IPS-18c (cell line): ENCODE data around the gene TMEM107.

Source experiments
- H3K4me3 ChIP-seq: 2 replicates; pipeline ENCODE4 v1.7.0; 2013; ENCODE audit warnings: low read depth, mild to moderate bottlenecking, low read length, moderate library complexity; ENCODE audit not compliant: insufficient read depth
- H3K9me3 ChIP-seq: one replicate; pipeline ENCODE4 v1.6.1; 2013; ENCODE audit warnings: mild to moderate bottlenecking, low read length, moderate library complexity; ENCODE audit not compliant: control insufficient read depth, insufficient read depth

Gene TMEM107

DNA sequence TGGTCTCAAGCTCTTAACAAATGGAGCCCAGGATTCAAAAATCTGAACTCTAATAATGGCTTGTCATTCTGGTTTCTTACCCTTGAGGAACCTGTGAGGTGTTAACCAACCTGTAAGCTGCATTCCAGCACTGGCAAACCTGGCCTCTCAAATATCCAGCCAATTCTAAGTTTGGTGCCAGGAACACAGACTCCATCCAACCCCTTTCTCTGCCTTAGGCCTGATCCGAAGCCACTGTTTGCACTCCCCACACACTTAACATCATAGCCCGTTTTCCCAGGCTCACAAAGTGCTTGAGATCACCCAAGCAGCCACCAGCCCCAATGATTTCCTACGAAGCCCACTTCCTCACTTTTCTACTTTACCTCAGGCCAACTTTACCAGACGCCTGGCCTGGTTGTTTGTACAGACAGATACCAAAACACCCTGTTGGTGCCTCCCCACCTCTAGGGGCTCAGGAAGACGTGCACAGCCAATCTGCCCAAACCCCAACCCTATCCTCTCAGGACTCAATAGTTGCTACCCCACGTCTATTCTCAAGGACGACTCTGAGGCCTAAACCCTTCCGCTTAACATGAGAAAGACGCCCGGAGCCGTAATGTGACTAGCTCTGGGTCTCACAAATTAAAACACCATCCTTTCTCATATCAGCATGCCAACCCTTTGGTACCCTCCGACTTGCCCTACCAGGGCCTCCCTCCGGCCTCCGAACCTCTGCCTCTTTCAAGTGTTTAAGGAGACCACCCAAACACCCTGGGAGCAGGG lies 20.8 kb downstream of the TMEM107 start:
- no peaks in the 10 kb centered on the region for H3K9me3 ChIP-seq
- H3K4me3 ChIP-seq, result peak overlapping the region; percentile 84

DNA sequence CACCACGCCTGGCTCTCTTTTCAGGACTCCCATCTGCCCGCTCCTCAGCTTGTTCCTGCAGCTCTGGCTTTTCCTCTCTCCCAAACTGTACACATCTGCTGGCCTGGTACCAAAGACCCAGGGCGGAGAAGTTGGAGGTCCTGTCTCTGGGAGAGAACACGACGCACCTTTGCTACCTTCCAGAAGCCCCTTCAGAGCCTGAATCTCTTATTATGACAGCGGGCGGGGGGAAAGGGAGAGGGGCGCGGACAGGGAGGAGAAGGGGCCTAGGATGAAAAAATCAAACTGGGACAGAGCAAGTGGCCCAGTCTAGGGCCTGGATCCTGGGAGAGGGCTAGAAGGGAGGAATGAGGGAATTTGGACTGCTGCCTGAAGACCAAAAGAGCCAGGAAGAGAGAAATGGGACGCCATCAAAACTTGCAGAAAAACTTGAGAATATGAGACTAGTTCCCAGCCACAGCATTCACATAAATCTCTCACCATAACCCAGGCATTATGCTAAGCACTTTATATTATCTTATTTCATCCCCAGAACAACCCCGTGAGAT lies 21.5 kb downstream of the TMEM107 start:
- Histone ChIP-seq H3K9me3 (peaks cover 2% of the 10 kb centered on the region), H3K4me3 (peak overlapping the region; percentile 61)

DNA sequence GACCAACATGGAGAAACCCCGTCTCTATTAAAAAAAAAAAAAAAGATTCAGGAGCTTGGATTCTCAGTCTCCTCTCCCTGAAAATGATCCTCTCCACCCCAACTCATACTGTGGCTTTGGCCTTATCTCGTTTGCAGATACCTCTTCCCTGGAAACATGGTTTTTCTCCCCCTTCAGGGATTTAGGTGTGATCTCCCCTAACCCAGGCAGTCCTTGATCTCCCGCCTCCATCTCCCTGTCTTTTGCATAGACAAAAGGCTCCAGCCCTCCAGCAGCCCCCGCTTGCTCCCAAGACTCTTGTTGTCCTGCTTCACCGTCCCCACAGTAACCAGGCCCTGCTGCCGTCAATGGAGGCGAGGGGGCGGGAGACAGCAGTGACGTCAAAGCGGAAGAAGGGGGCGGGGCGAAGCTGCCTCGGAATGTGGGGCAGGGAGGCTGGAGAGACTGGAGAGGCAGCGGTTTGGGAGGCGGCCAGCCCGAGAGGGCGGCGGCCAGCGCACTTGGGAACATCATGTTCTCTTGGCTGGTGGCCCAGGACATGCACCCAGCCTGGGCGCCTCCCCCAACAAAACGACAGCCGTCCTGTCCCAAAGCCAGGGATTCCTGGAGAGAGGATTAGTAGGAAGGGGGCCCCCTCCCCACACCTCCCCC lies 22.1 kb downstream of the TMEM107 start:
- Histone ChIP-seq H3K9me3 (peaks cover 2% of the 10 kb centered on the region), H3K4me3 (peak overlapping the region; percentile 61)

DNA sequence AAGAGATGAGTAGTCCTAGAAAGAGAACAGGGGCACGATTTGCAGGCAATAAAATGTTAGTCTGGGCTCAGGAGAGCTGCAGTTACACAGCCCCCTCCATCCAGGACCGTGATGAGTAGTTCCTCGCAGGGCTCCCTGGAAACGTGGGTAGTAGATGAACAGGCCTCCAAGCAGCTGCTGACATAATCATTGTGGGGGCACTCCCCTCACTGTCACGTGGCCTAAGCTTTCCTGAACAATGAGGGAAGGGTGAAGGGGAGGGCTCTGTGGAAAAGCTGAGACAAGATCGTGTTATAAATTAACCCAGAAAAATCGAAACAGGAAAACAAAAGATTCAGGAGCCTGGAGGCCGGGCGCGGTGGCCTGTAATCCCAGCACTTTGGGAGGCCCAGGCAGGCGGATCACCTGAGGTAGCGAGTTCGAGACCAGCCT lies 22.6 kb downstream of the TMEM107 start:
- H3K4me3 ChIP-seq, result no peak overlapping the region
- peaks cover 2% of the 10 kb centered on the region for H3K9me3 ChIP-seq

DNA sequence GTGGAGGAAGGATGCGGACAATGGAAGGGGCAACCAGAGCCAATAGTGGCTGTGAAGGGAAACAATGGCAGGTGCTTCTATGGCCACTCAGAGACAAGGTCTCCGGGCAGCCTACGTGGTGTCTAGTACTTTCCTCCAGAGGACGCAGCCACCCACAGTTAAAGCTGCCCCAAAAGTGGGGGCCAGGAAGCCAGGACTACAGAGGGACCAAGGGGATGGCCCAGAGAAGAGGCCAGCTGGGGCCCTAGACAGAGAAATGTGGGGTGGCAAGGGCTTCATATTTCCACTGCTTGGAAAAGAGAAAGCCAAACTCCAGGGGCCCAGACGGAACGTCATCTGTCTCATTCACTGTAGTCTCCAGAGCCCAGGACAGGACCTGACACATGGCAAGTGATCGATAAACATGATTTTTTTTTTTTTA lies 23.1 kb downstream of the TMEM107 start:
- H3K4me3 ChIP-seq, result no peak overlapping the region
- peaks cover 4% of the 10 kb centered on the region for H3K9me3 ChIP-seq

DNA sequence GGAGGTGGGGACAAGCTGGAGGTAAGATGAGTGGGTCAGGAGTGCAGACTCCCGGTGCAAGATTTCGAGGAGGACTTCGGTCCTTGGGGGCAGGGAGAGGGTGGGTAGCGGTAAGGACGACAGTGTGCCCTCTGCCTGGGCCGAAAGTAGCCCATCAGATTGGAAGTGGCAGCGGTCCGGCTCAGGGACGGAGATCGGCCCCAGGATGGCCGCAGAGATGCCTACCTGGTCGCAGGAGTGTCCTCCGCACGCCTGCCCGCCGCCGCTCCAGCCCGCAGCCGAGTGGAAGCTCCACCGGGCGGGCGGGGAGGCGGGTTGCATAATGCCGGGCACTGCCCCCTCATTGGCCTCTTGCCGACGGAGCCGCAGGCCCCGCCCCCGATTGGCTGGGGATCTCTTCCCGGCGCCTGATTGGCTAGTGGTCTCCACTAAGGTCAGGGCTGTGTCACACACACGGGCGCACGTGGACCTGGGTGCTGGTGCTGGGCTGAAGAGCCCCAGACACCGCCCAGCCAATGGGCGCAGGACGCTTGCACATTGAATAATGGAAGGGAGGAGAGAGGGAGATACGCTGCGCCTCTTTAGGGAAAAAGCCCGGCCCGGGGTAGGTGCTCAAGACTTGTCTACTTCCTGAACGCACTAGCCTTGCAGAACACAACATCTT lies 23.9 kb downstream of the TMEM107 start, which contains the start of gene PER1:
Gene PER1, minus strand, starts transcription at position 293 of the 664 bp plus-strand sequence. CDS start 1,698 bp downstream, outside the sequence.
- Histone ChIP-seq H3K4me3 (peak within 1 kb of the TSS; percentile 85), H3K9me3 (peaks cover 4% of the 10 kb centered on the region)

DNA sequence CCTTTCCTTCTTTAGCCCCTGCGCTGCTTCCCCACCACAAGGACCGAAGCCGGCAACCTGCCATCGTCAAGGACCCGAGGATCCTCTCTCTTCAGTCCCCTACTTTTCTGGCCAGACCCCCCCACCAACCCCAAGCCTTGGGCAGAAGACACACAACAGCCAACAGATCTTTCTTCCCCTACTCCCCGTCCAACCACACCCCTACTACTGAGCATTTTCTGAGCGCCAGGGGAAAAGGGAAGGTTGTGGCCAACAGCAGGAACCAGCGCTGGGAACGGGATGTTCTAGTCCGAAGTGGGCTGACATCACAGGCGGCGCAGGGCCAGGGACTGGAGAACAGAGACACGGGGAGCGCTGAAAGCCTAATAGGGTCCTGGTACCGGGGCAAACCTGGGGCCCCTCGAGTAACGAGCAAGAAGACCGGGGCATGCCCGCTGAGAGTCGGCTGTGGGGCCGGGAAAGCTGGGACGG lies 24.5 kb downstream of the TMEM107 start:
- peak overlapping the region; percentile 85 for H3K4me3 ChIP-seq
- H3K9me3 ChIP-seq, result peaks cover 4% of the 10 kb centered on the region

DNA sequence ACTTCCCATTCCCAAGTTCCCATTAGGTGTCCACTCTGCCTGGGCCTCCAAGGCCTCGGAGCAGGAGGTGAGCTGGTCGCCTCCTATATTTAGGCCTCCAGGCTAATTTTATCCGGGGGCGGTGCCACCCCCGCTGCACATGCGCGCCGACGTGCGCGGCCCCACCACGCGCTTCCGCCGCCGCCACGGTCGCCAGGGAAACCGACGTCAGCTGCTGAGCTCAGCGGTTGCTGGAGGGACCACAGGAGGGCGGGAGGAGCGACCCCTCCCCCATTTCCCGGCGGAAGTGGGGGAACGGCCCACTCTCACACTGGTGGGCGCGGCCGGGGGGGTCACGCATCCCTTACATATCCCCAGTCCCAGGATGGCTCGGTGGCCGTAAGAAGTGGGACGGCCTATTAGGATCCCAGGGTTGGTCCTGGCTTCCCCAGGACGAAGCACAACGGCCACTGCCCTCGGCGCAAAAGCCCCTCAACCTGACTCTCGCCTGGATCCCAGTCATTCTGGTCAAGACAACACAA lies 25.0 kb downstream of the TMEM107 start:
- peaks cover 4% of the 10 kb centered on the region for H3K9me3 ChIP-seq
- peak overlapping the region; percentile 85 for H3K4me3 ChIP-seq

DNA sequence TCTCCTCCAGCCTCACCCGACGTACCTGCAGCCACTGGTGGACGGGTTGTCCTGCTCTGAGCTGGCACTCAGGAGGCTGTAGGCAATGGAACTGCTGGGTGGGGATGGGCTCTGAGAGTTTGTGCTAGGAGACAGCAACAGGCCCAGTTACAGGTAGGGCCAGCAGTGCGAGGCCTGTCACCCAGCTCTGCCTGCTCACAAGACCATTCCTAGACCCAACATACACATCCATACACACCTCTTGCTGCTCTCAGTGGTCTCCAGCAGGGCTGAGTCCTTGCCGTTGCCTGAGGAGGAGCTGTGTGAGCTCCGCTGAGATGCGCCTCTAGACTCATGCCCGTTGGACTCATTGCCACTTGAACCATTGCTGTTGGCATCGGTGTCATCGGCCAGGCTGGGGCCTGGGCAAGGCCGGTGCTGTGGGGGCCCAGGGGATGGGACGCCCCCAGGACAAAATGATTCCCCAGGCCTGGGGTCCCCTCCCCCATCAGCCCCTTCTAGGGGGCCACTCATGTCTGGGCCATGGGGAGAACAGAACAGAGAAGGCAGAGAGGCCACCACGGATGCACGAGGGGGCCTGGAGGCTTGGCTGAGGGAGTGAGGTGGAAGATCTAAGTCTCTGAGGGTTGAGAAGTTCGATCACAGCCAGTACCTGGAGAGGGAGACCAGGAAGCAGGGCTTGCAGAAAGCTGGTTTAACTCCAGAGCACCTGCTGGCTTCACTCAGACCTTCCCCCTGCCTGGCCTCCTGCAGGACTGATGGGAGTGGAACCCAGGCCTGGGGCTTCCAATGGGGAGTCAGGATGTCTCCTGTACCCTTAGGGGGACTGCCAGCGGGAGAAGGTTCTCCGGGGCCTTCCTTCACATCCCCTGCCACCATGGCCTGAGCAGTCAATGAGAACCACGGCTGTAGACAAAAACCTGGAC lies 25.7 kb downstream of the TMEM107 start:
- Histone ChIP-seq H3K4me3 (peak overlapping the region; percentile 85), H3K9me3 (peaks cover 4% of the 10 kb centered on the region)

DNA sequence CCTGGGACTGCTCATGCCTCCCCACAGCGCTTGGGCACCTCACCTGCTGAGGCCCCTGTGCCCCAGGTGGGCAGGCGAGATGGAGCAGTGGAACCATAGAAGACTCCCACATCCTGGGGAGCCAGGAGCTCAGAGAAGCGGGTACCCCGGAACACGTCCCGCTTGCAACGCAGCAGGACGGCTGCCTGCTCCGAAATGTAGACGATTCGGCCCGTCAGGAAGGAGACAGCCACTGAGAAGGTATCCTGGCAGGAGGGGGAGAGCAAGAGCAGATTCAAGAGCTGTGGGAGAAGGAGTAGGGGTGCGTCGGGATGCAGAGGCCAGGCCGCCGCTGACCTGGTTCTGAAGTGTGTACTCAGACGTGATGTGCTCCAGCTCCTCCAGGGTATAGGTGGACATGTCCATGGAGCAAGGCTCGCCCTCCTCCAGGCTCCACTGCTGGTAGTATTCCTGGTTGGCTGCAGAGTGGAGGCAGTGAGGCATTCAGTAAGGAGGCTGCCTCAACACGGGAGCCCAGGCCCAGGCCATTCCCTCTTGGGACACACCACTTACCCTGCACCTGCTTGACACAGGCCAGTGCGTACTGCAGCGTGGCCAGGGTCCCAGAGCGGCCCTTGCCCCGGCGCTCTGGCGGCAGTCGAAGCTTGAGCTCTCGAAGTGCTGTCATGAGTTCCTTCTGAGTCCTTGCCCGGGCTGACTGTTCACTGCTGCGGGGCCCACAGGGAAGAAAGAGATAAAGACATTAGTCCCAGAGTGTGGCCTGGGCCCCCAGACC lies 26.6 kb downstream of the TMEM107 start:
- H3K9me3 ChIP-seq, result peaks cover 4% of the 10 kb centered on the region
- no peak overlapping the region for H3K4me3 ChIP-seq

DNA sequence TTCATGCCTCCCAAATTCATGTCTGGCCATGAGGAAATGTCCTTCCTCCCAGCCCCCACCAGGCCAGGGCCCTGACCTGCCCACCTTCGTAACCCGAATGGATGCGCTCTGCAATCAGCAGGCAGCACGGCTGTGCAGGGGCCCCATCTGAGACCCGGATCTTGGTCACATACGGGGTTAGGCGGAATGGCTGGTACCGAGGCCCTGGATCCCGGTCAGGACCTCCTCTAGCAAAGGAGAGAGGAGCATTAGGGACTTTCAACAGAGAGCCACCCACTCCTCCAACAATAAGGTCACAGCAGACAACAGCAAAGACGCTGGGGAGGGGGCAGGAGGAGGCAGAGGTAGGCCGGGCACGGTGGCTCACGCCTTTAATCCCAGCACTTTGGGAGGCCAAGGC lies 27.6 kb downstream of the TMEM107 start:
- Histone ChIP-seq H3K9me3 (peaks cover 4% of the 10 kb centered on the region), H3K4me3 (no peak overlapping the region)

DNA sequence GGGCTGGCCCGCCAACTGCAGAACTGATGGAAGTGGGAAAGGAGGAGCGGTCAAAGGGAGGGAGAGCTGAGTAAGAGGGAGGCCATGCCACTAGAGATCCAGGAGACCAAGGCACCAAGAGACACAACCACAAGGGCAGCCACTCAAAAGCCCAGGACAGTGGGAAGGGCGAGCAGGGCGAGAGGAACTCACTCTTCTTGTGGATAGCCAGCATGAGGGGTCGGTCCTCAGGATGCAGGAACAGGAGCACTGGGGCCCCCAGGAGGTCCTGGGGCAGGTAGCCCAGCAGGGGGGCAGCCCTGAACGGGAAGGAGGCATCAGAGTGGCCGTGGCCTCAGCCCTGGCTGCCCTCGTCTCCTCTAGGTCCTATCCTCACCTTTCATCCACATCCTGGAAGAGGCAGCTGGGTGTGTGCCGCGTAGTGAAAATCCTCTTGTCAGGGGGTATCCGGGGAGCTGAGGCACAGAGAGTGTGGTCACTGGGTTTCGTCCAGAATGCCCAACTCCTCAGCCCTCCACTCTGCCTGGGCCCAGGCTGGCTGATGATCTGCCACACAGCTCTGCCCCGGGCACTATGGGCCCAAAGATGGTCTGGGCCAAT lies 28.3 kb downstream of the TMEM107 start:
- H3K9me3 ChIP-seq, result peaks cover 4% of the 10 kb centered on the region

DNA sequence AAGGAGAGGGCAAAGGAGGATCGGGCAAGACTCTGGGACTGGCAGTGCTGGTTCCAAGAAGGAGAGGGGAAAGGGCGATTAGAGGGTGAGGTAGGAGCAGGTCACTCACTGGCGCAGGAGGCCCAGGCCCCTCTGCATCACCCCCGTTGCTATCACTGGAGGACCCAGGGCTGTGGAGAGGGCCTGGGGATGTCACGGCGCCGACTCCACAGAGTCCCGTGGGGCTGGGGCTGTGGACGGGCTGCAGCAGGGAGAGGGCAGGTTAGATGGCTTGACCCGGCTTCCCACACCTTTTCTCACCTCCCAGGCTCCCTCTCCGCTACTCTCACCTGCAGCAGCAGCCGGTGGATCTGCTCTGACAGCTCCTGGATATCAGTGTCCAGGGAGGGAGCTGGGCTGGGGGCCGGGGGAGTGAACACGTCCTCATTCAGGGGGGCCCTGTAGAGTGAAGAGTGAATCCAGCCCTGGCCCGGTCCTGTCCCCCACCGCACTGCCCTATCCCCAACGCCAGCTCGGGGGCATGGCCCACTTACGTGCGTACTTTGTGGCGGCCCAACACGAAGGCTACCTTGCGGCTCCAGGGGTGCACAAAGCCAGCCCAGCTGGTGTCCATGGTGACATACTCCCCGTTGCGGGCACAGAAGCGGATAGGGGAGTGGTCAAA lies 28.9 kb downstream of the TMEM107 start:
- H3K9me3 ChIP-seq, result peaks cover 4% of the 10 kb centered on the region

More for the DNA sequence above, 28.3 kb downstream of the TMEM107 start:
- no peak overlapping the region for H3K4me3 ChIP-seq

DNA sequence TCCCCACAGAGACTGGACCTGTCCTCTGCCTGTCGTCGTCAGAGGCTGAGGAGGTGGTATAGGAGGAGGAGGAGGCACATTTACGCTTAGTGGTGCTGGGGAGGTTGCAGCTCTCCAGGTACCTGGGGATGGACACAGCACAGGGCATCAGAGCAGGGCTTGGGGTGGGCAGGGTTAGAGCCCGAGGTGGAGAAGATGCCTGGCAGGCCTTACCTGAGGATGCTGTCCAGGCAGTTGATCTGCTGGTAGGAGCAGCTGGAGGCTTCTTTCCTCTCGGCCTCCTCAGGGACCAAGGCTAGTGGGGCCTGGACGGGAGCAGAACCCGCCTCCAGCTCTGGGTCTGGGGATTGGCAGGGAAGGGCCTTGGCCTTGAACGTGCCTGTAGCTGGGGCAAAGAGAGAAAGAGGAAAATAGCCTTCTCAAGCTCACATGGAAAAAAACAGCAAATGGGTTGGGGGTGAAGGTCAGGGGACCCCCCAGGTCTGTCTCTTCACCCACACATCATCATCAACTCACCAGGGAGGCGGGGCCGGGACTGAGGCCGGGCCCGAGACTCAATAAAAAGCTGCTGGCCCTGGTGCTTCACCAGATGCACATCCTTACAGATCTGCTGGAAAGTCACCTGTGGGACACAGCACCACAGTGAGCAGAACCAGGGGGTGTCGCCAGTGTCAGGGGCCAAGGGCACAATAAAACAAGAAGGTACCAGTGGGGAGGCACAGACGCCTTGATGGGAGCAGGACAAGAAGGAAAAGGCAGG lies 29.6 kb downstream of the TMEM107 start:
- H3K9me3 ChIP-seq, result peaks cover 4% of the 10 kb centered on the region
- no peak overlapping the region for H3K4me3 ChIP-seq

More for the DNA sequence above, 28.9 kb downstream of the TMEM107 start:
- no peak overlapping the region for H3K4me3 ChIP-seq
